NCI-H1436 treated with DMSO at 0.1 percent for 48 hours (cell line): Measurements from ENCODE around the gene INTS2.
"Not testable (repeated sequence)": the region's sequence is repeated elsewhere in the genome, so short reads cannot be mapped to it uniquely, and the experiment has no call there.

Experiments
- DNase-seq: peaks from one replicate; lab custom pipeline; 2025; lab: John Stamatoyannopoulos, UW

Gene INTS2

GRCh38 chr17:61927208-61928100 lies at the start of gene INTS2:
Gene INTS2 (minus strand): TSS chr17:61927982. CDS start chr17:61926644, 1,338 bp downstream.
- peak; percentile 87 for DNase-seq

GRCh38 chr17:61974115-61974514 lies 46.3 kb upstream of the INTS2 start:
- no peak for DNase-seq

GRCh38 chr17:61972311-61972710 lies 44.5 kb upstream of the INTS2 start:
- DNase-seq: no peak

- no peak for DNase-seq
Measured at GRCh38 chr17:61970030-61970429, 42.2 kb upstream of the INTS2 start.

GRCh38 chr17:61968757-61969156 lies 41.0 kb upstream of the INTS2 start:
- no peak for DNase-seq

- DNase-seq: no peak
Measured at GRCh38 chr17:61967729-61968128, 39.9 kb upstream of the INTS2 start.

- no peak for DNase-seq
Measured at GRCh38 chr17:61966191-61966590, 38.4 kb upstream of the INTS2 start.

- no peak for DNase-seq
Measured at GRCh38 chr17:61955619-61956018, 27.8 kb upstream of the INTS2 start.

- DNase-seq: no peak
Measured at GRCh38 chr17:61947367-61948078, 19.7 kb upstream of the INTS2 start.

GRCh38 chr17:61946359-61946758 lies 18.6 kb upstream of the INTS2 start:
- no peak for DNase-seq

- DNase-seq: no peak
Measured at GRCh38 chr17:61943117-61943516, 15.3 kb upstream of the INTS2 start.

GRCh38 chr17:61942085-61942484 lies 14.3 kb upstream of the INTS2 start:
- no peak for DNase-seq

GRCh38 chr17:61928101-61928436 lies 287 bp upstream of the INTS2 start:
- DNase-seq: no peak

- DNase-seq: no peak
Measured at GRCh38 chr17:61926826-61927207, 965 bp downstream of the INTS2 start.

- DNase-seq: not testable (repeated sequence)
Measured at GRCh38 chr17:61915162-61915561, 12.6 kb downstream of the INTS2 start.

GRCh38 chr17:61908292-61909037 lies 19.3 kb downstream of the INTS2 start:
- DNase-seq: no peak

GRCh38 chr17:61907361-61907760 lies 20.4 kb downstream of the INTS2 start:
- DNase-seq: no peak

- DNase-seq: no peak
Measured at GRCh38 chr17:61904094-61904710, 23.6 kb downstream of the INTS2 start.

GRCh38 chr17:61903251-61903650 lies 24.5 kb downstream of the INTS2 start:
- DNase-seq: no peak

- DNase-seq: no peak
Measured at GRCh38 chr17:61897548-61898180, 30.1 kb downstream of the INTS2 start.

GRCh38 chr17:61895391-61895790 lies 32.4 kb downstream of the INTS2 start:
- no peak for DNase-seq

GRCh38 chr17:61894310-61894709 lies 33.5 kb downstream of the INTS2 start:
- DNase-seq: not testable (repeated sequence)
